ENCODE data around the gene SLC35A2.

Gene SLC35A2

DNA sequence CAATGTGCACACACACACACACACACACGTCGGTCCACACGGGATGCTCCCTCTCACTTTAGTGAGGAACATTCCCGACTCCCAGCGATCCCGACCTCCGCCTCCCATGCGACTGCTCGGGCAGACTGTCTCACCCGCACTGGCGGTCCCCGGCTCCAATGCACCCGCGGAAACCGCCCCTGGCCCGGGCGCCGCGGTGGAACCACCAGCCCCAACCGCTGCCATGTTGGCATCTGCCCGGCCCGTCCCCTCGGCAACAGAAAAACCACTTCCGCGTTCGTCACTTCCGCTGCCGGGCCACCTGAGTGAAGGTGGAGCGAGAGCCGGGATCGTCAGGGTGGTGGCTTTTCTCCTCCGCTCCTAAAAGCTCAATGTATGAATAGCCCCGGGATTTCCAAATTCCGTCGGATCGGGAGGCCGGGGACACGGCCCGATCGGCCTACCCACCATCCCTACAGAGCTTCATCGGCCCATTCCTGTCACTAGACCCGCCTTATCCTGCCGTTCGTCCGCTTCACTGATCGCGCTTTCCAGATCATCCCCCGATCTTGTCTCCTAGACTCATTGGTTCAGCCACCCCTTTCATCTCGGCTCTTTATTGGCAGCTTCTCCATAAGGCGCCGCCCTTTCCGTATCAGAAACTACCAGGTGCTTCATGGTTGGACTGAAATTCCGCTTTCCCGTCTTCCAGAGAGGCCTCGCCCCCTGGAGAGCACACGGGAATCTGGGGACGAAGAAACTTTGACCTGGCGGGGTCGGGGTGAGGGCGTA, at the start of gene SLC35A2:
Gene SLC35A2 (minus strand): TSS at position 235 of the 771 bp plus-strand sequence. CDS start 10 bp downstream, at position 225.
- peak; percentile 69 for DNase-seq

DNA sequence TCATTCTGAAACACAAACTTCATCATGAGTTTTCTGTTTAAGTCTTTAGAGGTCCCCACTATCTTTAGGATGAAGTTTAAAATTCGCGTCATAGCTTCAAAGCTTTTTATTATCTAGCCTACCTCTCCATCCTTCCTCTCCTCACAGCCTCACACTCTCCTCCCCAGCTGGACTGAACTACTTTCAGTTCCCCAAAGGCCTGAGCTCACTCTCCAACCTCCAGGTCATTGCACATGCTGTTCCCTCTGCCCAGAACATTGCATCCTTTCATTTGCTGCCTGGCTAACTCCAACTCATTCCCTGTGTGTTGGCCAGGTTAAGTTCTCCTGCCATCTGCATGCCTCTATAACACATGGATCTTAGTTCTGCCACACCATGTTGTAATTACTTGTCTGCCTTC, 48.8 kb upstream of the SLC35A2 start:
- DNase-seq, result peak; percentile 37

DNA sequence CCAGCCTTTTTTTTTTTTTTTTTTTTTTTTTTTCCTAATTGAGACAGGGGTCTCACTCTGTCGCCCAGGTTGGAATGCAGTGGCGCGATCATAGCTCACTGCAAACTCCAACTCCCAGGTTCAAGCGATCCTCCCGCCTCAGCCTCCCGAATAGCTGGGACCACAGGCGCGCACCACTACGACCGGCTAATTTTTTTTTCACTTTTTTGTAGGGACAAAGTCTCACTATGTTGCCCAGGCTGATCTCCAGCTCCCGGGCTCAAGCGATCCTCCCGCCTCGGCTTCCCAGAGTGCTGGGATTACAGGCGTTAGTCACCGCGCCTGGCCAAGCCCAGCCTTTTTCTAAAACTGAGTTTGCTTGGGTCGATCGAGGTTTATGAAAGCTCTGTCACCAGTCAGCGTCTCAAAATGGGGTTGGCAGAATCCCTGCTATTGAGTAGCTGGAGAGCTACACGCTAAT, 47.2 kb upstream of the SLC35A2 start:
- DNase-seq, result peak; percentile 35

DNA sequence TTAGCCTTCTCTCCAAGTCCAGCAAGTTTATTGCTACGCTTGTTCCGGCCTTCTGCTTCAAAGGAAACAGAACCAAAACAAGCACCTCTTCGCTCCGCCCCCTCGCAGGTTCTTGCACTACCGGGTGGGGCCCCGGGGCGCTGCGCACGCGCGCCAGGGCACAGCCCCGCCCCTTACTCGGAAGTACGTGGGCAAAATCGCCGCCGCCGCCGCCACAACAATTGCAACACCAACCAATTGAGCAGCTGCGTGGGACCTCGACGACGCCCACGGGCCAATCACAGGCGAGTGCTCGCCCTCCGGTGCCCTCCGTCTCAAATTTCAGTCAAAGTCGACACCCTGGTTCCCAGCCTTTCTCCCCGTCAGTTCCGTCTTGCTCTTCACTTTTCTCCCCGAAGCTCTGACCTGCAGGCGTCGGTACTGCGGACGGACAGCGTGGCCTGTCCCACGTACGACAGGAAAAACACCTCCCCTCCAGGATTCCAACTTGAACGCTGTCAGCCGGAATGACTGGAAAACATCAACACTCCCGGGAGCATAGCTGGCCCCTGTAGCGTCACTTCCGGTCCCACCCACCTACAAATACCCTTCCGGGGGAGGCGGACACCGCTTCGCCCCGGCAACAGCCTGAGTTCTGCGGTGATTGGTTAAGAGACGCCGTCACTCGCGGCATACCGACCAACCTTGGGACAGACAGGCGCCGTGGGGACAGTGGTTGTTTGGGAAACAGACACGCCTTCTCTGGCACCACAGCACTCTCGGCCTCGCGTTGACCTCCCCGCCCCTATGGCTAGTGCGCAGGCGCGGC, 46.6 kb upstream of the SLC35A2 start:
- peak; percentile 95 for DNase-seq

DNA sequence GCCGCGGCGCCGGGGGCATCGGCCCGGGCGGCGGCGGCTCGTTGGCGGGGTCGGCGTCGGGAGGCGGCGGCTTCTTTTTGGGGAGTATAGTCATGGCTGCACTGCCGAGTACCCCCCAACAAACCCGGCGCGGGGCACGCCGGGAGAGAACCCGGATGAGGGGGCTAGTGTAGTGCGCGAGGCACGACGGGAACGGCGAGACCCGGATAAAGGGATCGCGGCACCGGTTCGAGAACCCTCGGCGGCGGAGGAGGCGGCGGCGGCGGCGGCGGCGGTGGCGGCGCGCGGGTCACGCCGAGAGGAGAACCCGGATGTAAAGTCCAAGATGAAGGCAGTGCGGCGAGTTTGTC, 46.0 kb upstream of the SLC35A2 start, which contains the start of gene OTUD5:
Gene OTUD5 (minus strand): TSS at position 131 of the 350 bp plus-strand sequence. CDS start 37 bp downstream, at position 94.
- peak; percentile 70 for DNase-seq

DNA sequence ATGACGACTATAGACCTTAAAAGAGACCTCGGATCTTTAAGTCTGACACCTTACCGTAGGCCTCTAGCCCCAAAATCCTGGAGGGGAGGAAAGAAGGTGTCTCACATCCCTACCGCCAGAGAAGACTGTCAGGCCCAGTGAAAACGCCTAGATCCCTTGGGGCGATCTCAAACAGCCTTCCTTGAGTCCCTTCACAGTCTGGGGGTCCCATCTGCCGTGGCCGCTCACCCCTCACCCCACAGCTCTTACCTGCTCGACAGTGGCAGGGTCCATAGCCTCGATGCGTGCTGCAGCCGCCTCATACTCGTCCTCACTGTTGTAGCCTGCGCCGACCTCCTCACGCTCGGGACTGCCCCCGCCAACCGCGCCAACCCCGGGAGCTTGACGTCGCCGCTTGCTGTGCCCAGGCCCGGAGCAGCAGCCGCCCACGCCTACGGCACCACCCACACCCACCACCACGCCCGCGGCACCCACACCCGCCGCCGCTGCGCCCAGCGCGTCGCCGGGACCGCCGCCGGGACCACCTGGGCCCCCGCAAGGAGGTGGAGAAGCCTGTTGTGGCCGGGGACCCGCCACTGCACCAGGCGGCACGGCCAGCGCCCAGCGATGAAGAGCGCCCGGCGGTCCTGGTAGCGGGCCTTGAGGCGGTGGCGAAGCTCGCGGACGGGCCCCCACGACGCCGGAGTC, 45.4 kb upstream of the SLC35A2 start:
- DNase-seq, result peak; percentile 44

DNA sequence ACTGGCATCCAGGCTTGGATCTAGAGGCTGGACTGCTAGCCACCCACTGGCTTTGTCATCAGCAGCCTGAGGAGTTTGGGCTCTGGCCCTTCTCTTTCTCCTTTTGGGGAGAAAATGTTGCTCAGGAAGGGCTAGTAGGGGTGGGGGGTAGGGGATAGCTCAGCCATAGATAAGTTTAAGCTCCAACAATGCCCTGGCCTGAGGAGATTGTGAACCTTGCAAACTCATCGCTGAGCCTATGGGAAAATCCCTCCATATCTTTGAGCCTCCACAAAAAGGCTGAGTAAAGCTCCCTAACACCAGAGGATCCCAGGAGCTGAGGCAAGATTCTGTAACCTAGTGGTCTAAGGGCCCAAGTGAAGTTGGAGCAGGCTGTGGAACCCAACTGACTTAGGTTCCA, 37.1 kb upstream of the SLC35A2 start:
- no peak for DNase-seq

DNA sequence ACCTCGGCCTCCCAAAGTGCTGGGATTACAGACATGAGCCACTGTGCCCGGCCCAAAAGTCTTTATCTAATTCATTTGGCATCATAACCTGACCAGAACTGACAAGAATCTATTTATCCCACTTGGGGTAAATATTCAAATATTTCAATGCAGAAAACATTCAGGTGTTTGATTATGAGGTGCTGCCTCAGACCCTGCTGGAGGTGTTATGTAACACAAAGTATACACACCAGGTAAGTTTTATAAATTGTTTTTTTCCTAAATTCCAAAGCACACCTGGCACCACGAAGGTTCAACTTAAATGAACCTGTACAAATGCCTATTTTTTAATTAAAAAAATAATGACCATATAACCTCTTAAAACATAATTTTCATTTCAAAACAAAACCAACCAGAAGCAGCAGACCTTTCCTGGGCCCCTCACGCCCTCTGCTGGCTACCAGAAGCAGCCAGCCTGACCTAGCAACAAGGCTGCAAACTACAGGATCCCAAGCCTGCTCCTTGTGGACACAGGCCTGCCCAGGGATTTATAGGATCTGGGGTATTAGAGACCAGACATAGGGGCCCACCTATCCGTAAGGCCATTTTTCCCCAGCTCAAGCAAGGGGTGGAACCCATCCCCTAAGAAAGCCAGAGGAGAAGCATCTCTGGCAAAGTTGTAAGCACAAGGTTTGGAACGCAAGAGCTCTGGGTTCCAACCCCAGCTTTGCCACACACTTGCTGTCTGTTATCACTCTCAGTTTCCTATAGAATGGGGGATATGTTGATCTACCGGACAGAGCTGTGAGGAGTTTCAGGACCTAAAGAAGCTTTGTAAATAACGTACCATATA, 34.3 kb upstream of the SLC35A2 start:
- peak; percentile 58 for DNase-seq

DNA sequence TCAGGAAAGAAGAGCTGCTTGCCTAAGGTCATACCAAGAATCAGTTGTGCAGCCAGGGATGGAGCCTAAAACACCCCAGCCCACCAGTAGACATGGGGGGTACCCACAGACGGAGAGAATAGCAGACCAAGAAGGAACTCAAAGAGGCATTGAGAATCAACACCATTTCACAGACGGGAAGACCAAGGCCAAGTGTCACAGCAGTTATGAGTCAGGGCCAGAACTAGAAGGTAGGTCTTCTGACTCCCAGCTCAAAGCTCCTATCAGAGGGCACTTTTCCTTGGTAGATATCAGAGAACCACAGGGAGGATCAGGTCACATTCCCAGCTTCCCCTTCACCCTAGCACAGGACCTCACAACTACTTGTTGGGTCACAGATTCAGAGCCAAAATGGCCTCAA, 31.4 kb upstream of the SLC35A2 start:
- no peak for DNase-seq

DNA sequence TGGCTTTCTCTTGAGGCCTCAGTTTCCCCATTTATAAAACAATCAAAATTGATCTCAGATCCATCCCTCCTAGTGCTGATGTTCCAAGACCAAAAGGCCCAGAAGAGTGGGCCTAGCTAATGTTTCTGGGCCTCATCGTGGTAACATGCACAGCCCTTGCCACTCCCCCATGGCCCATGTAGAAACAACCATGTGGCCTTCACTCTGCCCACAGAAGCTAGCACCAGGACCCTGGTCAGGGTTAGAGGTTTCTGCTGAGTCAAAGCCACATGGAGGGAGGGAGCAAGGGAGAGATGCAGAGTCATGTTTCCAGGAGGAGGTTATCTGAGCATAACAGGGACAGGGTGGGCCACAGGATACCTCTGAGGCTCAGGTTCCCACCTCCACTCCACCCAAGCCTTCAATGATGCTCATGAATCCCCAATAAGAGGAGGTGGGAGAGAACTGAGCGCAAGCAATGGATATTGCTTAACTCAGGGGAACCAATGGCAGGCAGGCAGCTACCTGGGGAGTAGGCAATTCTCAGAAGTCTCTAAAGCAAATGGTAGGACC, 29.0 kb upstream of the SLC35A2 start:
- DNase-seq, result no peak

DNA sequence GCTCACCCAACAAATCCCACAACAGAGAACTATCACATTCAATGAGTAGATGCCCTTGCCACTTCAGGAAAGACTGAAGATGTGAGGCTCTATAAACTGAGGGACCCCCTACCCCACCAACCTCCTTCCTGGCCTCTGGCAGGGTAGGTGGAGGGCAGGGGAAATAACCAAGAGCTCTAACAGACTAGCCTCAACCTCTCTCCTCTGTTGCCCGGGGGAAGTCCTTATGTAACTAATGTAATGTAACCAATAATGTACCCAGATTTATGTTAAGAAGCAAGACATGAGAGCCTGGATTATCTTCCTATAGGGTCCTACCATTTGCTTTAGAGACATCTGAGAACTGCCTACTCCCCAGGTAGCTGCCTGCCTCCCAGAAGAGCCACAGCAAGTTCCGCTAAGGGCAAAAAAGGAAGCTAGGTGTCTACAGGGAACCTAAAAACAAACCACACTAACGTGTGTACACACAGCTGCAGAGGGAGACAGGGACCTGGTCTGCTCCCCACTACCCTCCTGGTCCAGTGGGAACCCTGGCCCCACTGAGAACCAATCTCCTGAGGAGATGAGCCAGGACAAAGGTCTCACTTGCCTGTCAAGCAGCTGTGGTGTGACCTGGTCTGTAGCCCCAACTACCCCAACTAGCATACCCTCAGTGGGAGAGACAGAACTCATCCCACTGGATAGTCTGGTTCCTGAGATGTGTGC, 28.2 kb upstream of the SLC35A2 start:
- no peak for DNase-seq

DNA sequence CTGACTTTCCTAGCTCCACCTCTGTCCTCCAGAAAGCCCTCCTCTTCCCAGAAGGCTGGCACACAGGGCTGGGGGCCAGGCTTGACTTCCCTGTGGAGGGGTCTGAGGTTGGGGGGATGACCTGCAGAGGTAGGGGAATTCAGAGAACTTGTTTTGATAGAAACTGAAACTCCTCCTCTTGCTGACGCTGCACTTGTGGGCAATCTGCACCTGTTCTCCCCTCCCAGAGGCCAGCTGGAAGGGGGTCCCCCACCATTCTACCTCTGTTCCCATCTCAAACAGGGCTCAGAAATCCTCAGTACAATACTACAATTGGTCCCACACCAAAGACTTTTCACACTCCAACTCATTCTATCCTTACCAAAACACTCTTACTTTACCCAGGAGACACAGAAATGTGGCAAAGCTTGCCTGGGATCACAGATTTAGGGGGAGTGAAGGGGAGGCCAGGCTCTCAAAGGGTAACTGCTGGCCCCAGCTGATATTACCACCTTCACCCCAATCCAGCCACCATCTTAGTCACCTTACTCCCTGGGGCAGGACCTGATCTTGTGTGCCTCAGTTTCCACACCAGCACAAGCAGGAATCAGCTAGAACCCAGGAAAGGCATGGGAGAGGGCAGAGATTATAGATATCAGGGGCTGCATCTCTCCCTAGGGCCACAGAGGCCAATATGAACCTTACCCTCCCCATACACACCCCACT, 27.4 kb upstream of the SLC35A2 start:
- DNase-seq, result no peak

DNA sequence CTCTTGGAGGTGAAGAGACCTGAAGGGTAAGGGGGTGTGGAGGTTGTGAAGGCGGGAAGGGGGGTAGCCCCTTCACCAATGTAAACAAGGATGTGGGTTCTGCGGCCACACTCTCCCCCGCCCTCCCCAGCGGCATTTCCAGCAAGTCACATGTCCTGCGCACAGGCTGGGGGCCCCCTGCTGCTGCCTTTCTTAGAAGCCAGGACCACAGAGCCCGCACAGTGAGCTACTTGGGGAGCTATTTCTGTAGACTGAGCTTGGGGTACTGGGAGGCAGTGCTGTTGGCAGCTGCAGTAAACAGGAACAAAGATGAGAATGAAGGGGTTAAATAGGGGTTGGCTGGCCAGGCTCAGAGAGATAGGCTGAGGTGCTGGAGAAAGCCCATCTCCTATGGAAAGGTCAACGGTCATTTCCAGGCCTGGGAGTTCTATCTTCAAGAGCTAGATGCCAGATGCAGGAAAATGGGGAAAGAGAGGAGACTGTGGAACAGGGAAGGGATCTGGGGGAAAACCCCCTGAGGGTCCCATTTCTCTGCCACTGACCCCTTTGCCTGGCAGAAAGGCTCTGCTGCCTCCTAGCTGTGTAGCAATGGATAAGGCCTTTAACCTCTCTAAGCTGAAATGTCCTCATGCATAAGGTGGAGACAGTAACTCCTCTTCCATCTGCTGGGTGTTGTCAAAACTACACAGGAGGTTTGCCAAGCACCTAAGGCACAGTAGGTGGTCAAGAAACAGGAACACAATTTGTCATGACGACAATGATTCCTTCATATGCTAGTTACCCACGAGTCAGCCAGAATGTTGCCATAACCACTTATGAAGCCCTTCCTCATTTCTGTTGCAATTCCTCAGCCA, 25.8 kb upstream of the SLC35A2 start:
- peak; percentile 81 for DNase-seq

DNA sequence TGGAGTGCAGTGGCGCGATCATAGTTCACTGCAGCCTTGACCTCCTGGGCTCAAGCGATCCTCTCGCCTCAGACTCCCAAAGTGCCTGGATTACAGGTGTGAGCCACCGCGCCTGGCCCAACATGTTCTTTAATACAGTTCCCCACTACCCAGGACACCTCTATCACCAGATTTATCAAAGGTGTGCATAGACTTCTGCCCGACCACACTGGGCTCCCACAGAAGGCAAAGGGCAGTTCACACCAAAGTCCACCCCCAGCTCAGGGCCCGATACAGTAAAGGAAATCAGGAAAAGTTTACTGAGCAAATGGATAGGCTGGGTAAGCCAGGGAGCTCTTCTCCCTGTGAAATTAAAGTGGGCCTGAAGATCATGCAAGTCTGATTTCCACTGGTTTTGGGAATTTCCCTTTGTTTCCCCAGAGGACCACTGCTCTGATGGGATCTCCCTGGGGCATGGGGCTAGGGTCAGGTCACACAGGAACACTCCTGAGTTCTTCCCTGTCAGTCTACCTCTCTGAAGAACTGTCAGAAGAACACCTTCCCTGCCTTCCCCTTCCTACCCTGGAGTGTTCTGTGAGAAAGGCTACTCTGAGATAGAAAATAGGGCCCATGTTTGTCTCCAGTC, 25.1 kb upstream of the SLC35A2 start:
- DNase-seq, result peak; percentile 43

DNA sequence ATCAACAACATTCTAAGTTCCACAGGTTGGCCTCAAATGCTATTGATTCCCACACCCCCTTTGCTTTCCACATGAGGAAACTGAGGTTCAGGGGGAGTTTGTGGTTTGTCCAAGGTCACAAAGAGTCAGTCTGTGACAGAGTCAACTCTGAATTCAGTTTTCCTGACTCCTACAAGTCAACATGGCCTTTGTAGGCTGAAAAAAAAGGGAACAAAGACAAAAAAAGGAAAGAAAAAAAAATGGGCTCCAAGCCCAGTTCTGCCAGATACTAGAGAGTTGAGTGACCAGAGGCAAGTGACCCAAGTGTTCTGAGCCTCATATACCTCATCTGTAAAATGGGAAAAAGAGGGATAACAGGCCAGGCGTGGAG, 23.8 kb upstream of the SLC35A2 start:
- DNase-seq, result peak; percentile 41

DNA sequence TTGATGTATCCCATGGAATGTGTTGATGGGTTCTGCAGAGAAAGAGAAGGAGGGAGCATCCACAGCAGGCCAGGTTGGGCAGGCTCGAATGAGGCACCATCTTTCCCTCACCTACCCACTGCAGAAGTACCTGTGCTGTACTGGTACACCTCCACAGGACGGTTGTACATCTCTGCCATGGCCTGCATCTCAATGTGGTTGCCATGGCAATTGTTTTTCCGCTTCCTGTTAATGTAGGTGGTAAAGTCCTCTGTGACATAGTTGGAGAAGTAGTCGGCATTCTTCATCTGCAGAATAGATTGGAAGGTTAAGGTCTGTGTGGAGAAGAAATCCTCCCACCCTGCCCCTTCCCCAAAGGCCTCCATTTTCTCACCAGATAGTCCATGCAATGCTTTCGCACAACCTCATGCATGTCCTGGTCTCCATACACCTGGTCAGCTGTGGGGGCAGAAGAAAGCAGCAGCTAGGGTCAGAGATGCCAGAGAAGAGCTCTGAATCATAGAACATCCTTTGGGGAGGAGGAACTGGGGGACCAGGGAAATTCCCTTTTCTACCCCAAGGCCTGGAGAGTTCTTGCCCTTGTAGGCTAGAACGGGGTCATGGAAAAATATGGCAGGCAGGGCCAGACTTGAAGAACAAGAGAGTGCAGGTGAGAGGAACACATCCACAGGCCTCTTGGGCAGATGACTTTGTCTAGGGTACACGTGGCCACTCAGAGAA, 23.3 kb upstream of the SLC35A2 start:
- peak; percentile 50 for DNase-seq

DNA sequence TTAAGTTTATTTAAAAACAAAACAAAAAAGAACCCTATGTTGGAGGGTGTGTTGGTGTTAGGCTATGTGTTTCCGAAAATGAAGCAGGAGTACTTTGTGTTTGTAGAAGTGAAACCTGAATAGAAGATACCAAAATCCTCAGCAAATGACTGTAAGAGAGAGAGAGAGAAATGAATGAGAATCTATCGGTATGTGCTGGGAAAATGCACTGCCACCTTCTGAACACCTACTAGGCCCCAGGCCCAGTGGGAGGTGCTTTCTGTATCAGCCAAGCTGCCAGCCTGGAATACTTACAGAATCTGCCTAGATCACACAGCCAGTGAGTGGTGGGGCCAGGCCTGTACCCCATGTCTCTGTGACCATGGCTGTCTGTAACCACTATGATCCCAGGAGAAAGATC, 22.3 kb upstream of the SLC35A2 start:
- no peak for DNase-seq

DNA sequence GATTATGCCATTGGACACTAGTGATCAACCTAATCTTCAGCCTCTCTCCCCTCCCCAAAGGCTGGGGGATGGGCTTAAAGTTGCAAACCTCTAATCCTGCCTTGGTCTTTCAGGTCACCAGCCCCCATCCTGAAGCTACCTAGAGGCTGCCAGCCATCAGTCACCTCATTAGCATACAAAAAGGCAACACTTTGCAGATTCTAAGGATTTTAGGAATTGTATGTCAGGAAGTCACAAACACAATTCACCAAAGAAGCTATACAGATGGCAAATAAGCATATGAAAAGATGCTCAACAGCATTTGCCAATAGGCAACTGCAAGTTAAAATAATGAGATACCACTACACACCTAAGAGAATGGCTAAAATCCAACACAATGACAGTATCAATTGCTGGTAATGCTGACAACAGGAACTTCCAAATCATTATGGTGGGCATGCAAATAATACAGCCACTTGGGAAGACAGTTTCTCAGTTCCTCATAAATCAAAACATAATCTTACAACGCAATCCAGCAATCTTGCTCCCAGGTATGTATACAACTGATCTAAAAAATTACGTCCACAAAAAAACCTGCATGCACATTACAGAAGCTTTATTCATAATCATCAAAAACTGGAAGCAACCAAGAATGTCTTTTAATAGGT, 16.4 kb upstream of the SLC35A2 start:
- no peak for DNase-seq

Data from suppressor macrophage treated with lipopolysaccharide for 4 hours (primary cell).